Measurements from ENCODE around the gene MACROD2. TPM values are rescaled to one million over a fixed set of nuclear protein-coding genes. Genes with fewer than 3 reads are reported as not detected.
A peak's percentile ranks its signal among the peaks of the same experiment; 100 is the strongest.

Gene MACROD2
- total RNA-seq, 1 donor from 2014 or later: 6.4 TPM

- H3K4me3 Mint-ChIP-seq: no peak overlapping the region
- peak overlapping the region; percentile 37 for H3K27ac Mint-ChIP-seq (ENCODE audit: unreplicated experiment)
These were observed 525.7 kb downstream of the MACROD2 start for GRCh38 chr20:14521016-14521415.

DNA sequence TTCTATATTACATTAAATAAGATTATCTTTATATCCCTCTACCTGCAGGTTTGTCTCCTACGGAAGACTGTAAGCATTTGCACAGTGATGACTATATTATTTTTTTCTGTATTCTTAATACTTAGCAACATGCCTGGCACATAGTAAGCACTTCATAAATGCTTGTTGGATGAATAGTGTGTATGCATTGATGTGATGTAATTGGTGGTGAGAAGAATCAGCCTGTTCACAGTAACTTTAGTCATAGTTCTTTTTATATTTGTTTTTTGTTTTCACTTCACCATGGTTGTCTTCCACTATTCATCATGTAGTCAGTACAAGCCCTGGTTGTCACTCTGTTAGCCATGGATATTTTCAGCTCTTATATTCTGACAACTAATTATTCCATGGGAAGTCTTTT, 526.1 kb downstream of the MACROD2 start:
- H3K27me3 Mint-ChIP-seq (ENCODE audit: low read depth): no peaks in the 10 kb centered on the region
- H3K36me3 Mint-ChIP-seq (ENCODE audit: low read depth): no peaks in the 10 kb centered on the region
- DNase-seq (ENCODE audit: low read depth, low spot score): no peak
- H3K4me3 Mint-ChIP-seq: no peak overlapping the region
- H3K4me1 Mint-ChIP-seq: no peaks in the 10 kb centered on the region
- no peak for TF ChIP-seq CTCF (conservative IDR thresholded peaks at IDR 0.05)
- peaks cover 3% of the 10 kb centered on the region for H3K9me3 Mint-ChIP-seq
- no peak overlapping the region for H3K27ac Mint-ChIP-seq (ENCODE audit: unreplicated experiment)

More at GRCh38 chr20:14521016-14521415, 525.7 kb downstream of the MACROD2 start:
- TF ChIP-seq CTCF (conservative IDR thresholded peaks at IDR 0.05): no peak
- DNase-seq (ENCODE audit: low read depth, low spot score): no peak
- H3K9me3 Mint-ChIP-seq: peaks cover 3% of the 10 kb centered on the region
- H3K36me3 Mint-ChIP-seq (ENCODE audit: low read depth): no peaks in the 10 kb centered on the region
- H3K4me1 Mint-ChIP-seq: no peaks in the 10 kb centered on the region
- no peaks in the 10 kb centered on the region for H3K27me3 Mint-ChIP-seq (ENCODE audit: low read depth)

DNA sequence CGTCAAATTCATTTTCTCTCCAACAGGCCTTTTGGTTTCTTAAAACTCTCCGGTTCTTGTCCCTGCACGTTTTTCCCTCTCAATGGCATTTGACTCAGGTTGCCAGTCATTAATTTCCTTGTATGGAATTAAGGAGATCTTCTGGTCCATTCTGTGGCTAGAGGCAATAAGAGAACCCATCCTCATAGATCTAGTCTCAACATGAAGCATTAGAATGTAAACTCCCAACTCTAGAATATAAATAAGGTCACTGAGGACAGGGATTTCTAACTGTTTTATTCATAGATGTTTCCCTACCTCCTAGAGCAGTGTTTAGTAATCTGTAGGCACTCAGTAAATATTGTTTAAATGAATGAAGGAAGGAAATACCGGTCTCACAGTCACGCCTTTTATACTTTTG, 527.3 kb downstream of the MACROD2 start:
- Mint-ChIP-seq H3K36me3 (ENCODE audit: low read depth) (no peaks in the 10 kb centered on the region), H3K27ac (ENCODE audit: unreplicated experiment) (no peak overlapping the region), H3K4me1 (no peaks in the 10 kb centered on the region), H3K9me3 (peaks cover 3% of the 10 kb centered on the region), H3K4me3 (no peak overlapping the region), H3K27me3 (ENCODE audit: low read depth) (no peaks in the 10 kb centered on the region)
- DNase-seq (ENCODE audit: low read depth, low spot score): no peak
- TF ChIP-seq CTCF (conservative IDR thresholded peaks at IDR 0.05): no peak

- Mint-ChIP-seq H3K4me1 (no peaks in the 10 kb centered on the region), H3K27ac (ENCODE audit: unreplicated experiment) (no peak overlapping the region), H3K27me3 (ENCODE audit: low read depth) (no peaks in the 10 kb centered on the region), H3K36me3 (ENCODE audit: low read depth) (no peaks in the 10 kb centered on the region), H3K9me3 (peaks cover 3% of the 10 kb centered on the region), H3K4me3 (no peak overlapping the region)
- DNase-seq (ENCODE audit: low read depth, low spot score): no peak
- no peak for TF ChIP-seq CTCF (conservative IDR thresholded peaks at IDR 0.05)
These were observed 527.8 kb downstream of the MACROD2 start for GRCh38 chr20:14523090-14523489.

- Mint-ChIP-seq H3K4me3 (no peak overlapping the region), H3K36me3 (ENCODE audit: low read depth) (no peaks in the 10 kb centered on the region), H3K4me1 (no peaks in the 10 kb centered on the region), H3K9me3 (no peaks in the 10 kb centered on the region), H3K27ac (ENCODE audit: unreplicated experiment) (no peak overlapping the region), H3K27me3 (ENCODE audit: low read depth) (no peaks in the 10 kb centered on the region)
- DNase-seq (ENCODE audit: low read depth, low spot score): no peak
- TF ChIP-seq CTCF (conservative IDR thresholded peaks at IDR 0.05): no peak
These were observed 530.1 kb downstream of the MACROD2 start for GRCh38 chr20:14525426-14525825.

DNA sequence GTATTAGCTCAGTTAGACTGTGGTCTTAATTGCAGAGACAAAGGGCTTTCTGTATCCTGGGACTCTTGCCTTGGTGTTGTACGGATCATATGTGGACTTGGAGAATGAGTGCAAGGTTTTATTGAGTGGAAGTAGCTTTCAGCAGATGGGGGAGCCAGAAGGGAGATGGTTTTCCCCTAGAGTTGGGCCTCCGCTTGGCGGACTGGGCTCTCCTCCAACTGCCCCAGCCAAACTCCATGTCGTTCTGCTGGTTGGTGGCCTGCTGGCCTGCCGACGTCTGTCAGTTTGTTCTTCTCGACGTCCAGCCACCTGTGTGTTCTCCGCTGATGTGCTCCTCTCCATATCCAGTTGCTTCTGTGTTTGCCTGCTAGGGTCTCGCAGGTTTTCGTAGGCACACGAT, 531.6 kb downstream of the MACROD2 start:
- H3K4me3 Mint-ChIP-seq: no peak overlapping the region
- no peaks in the 10 kb centered on the region for H3K36me3 Mint-ChIP-seq (ENCODE audit: low read depth)
- no peaks in the 10 kb centered on the region for H3K4me1 Mint-ChIP-seq
- H3K27ac Mint-ChIP-seq (ENCODE audit: unreplicated experiment): no peak overlapping the region
- DNase-seq (ENCODE audit: low read depth, low spot score): no peak
- no peak for TF ChIP-seq CTCF (conservative IDR thresholded peaks at IDR 0.05)
- H3K27me3 Mint-ChIP-seq (ENCODE audit: low read depth): no peaks in the 10 kb centered on the region
- H3K9me3 Mint-ChIP-seq: no peaks in the 10 kb centered on the region

Data from neural crest cell (in vitro differentiated cells).